BE2C (cell line): ENCODE measurements around the gene DYNLRB1.
A peak's percentile ranks its signal among the peaks of the same experiment; 100 is the strongest.

ENCODE experiments used
- DNase-seq: peaks from one replicate; pipeline ENCODE4 v3.0.0-alpha.2; 2020
- H3K27me3 ChIP-seq: fragments of 250-450 bp; sonication (Bioruptor Pico); 2 replicates; pipeline ENCODE4 v1.5.1; 2020; ENCODE audit warnings: mild to moderate bottlenecking
- H3K36me3 ChIP-seq: fragments of 250-450 bp; sonication (Bioruptor Pico); 2 replicates; pipeline ENCODE4 v1.5.1; 2020; ENCODE audit warnings: mild to moderate bottlenecking
- H3K4me1 ChIP-seq: fragments of 250-450 bp; sonication (Bioruptor Pico); 2 replicates; pipeline ENCODE4 v1.5.1; 2020
- H3K4me3 ChIP-seq: 2 replicates; pipeline ENCODE4 v1.5.1; 2011; ENCODE audit warnings: low read depth, low read length
- H3K9me3 ChIP-seq: fragments of 250-450 bp; sonication (Bioruptor Pico); 2 replicates; pipeline ENCODE4 v1.5.1; 2020
- CTCF ChIP-seq: IDR thresholded peaks from 2 replicates; pipeline ENCODE4 v1.5.1; 2012; ENCODE audit warnings: mild to moderate bottlenecking, low read depth, low read length

Gene DYNLRB1

GRCh38 chr20:34524426-34524825, 8.2 kb downstream of the DYNLRB1 start:
- Histone ChIP-seq H3K27me3 (no peaks in the 10 kb centered on the region), H3K4me1 (peaks cover 4% of the 10 kb centered on the region; the same call in 1 of the 2 replicates), H3K9me3 (no peaks in the 10 kb centered on the region), H3K4me3 (no peak overlapping the region), H3K36me3 (peaks cover 26% of the 10 kb centered on the region)
- no peak for DNase-seq
- no peak for TF ChIP-seq CTCF

GRCh38 chr20:34525342-34525708, 9.1 kb downstream of the DYNLRB1 start:
- no peaks in the 10 kb centered on the region for H3K27me3 ChIP-seq
- H3K4me1 ChIP-seq = peaks cover 4% of the 10 kb centered on the region; the same call in 1 of the 2 replicates
- H3K9me3 ChIP-seq = no peaks in the 10 kb centered on the region
- DNase-seq = no peak
- peaks cover 34% of the 10 kb centered on the region for H3K36me3 ChIP-seq
- H3K4me3 ChIP-seq = no peak overlapping the region
- no peak for TF ChIP-seq CTCF

GRCh38 chr20:34525709-34526416, 9.6 kb downstream of the DYNLRB1 start:
- Histone ChIP-seq H3K27me3 (no peaks in the 10 kb centered on the region), H3K4me1 (peaks cover 4% of the 10 kb centered on the region; the same call in 1 of the 2 replicates), H3K36me3 (peaks cover 39% of the 10 kb centered on the region), H3K4me3 (no peak overlapping the region), H3K9me3 (no peaks in the 10 kb centered on the region)
- DNase-seq = peak; percentile 38
- no peak for TF ChIP-seq CTCF

- H3K9me3 ChIP-seq = no peaks in the 10 kb centered on the region
- peaks cover 4% of the 10 kb centered on the region; the same call in 1 of the 2 replicates for H3K4me1 ChIP-seq
- peaks cover 45% of the 10 kb centered on the region for H3K36me3 ChIP-seq
- no peak for DNase-seq
- H3K27me3 ChIP-seq = no peaks in the 10 kb centered on the region
- no peak overlapping the region for H3K4me3 ChIP-seq
- no peak for TF ChIP-seq CTCF
These were observed 10.2 kb downstream of the DYNLRB1 start for GRCh38 chr20:34526466-34526865.

- H3K4me1 ChIP-seq = peaks cover 4% of the 10 kb centered on the region; the same call in 1 of the 2 replicates
- H3K27me3 ChIP-seq = no peaks in the 10 kb centered on the region
- H3K9me3 ChIP-seq = no peaks in the 10 kb centered on the region
- peaks cover 51% of the 10 kb centered on the region for H3K36me3 ChIP-seq
- DNase-seq = no peak
- TF ChIP-seq CTCF = no peak
- H3K4me3 ChIP-seq = no peak overlapping the region
These were observed 10.8 kb downstream of the DYNLRB1 start for GRCh38 chr20:34527016-34527415.

- peaks cover 66% of the 10 kb centered on the region for H3K36me3 ChIP-seq
- no peak overlapping the region for H3K4me3 ChIP-seq
- no peak for TF ChIP-seq CTCF
- DNase-seq = no peak
- peaks cover 4% of the 10 kb centered on the region; the same call in 1 of the 2 replicates for H3K4me1 ChIP-seq
- no peaks in the 10 kb centered on the region for H3K9me3 ChIP-seq
- no peaks in the 10 kb centered on the region for H3K27me3 ChIP-seq
These were observed 12.7 kb downstream of the DYNLRB1 start for GRCh38 chr20:34528921-34529297.
